Spleen (tissue), 7 donors: ENCODE results near the gene NPPB.

Experiments used
- CTCF ChIP-seq, 11 experiments: fragments of 200-600 bp in 7 of 11; fragments of 450-650 bp in 4 of 11; sonication (generic) in 4 of 11; IDR thresholded peaks in 8 of 11; conservative IDR thresholded peaks in 3 of 11; 1 replicate in 7 of 11; 2 replicates in 4 of 11; pipeline versions ENCODE4 v1.4.0 to v1.8.0; 2016 to 2021; ENCODE audit warnings: antibody characterized with exemption in 11 of 11, inconsistent platforms in 4 of 11, mild to moderate bottlenecking in 1 of 11
- POLR2A ChIP-seq, 3 donors: fragments of 450-650 bp; IDR thresholded peaks; one replicate each; pipeline ENCODE4 v1.5.1; 2017; ENCODE audit warnings: antibody characterized with exemption in 3 of 3, mild to moderate bottlenecking in 1 of 3
- donor health status: DM: no; HTN: no; CAD: no; lungs with moderate emphysema.
- donor health status: DM: no; HTN: no; CAD: no.
- donor health status: DM: no; HTN: no; CAD: no.

- TF ChIP-seq CTCF (IDR thresholded peaks at IDR 0.05 in 8 of 11, conservative IDR thresholded peaks at IDR 0.05 in 3 of 11) (no peak), POLR2A (IDR thresholded peaks at IDR 0.05) (no peak)
Observed at GRCh38 chr1:11850156-11850555, 8.6 kb downstream of the NPPB start.
